Liver (tissue), 9 donors: ENCODE results near the gene PDGFA. TPM values are rescaled to one million over a fixed set of nuclear protein-coding genes. Genes with fewer than 3 reads are reported as not detected.

Experiments
- DNase-seq: peaks from one replicate; pipeline ENCODE4 v3.0.0-alpha.2; 2017; ENCODE audit warnings: low spot score
- H3K27ac ChIP-seq, 2 donors: one replicate each; pipeline ENCODE4 v1.7.0; 2013; ENCODE audit warnings: inconsistent platforms in 2 of 2, low read length in 2 of 2, control low read depth in 1 of 2, low read depth in 1 of 2, mild to moderate bottlenecking in 1 of 2
- H3K27me3 ChIP-seq, 4 donors: one replicate each; pipeline versions ENCODE4 v1.6.1 to v1.7.0; 2013; ENCODE audit warnings: low read length in 3 of 4, inconsistent platforms in 1 of 4, mild to moderate bottlenecking in 1 of 4, moderate library complexity in 1 of 4; ENCODE audit not compliant: control insufficient read depth in 4 of 4, insufficient read depth in 4 of 4
- H3K36me3 ChIP-seq, 4 donors: one replicate each; pipeline versions ENCODE4 v1.6.1 to v1.7.0; 2013; ENCODE audit warnings: low read length in 3 of 4, mild to moderate bottlenecking in 3 of 4, low read depth in 1 of 4, moderate library complexity in 1 of 4; ENCODE audit not compliant: control insufficient read depth in 4 of 4, insufficient read depth in 3 of 4
- H3K4me1 ChIP-seq, 4 donors: one replicate each; pipeline versions ENCODE4 v1.6.1 to v1.7.0; 2013; ENCODE audit warnings: low read length in 3 of 4, mild to moderate bottlenecking in 3 of 4, moderate library complexity in 1 of 4; ENCODE audit not compliant: control insufficient read depth in 4 of 4, insufficient read depth in 4 of 4
- H3K4me3 ChIP-seq, 3 donors: one replicate each; pipeline versions ENCODE4 v1.6.1 to v1.7.0; 2013; ENCODE audit warnings: low read length in 3 of 3, control low read depth in 1 of 3, low read depth in 1 of 3, mild to moderate bottlenecking in 1 of 3
- H3K9ac ChIP-seq, 2 donors: one replicate each; pipeline ENCODE4 v1.7.0; 2013; ENCODE audit warnings: low read length in 2 of 2, mild to moderate bottlenecking in 2 of 2, moderate library complexity in 2 of 2, control low read depth in 1 of 2, low read depth in 1 of 2
- H3K9me3 ChIP-seq, 4 donors: one replicate each; pipeline versions ENCODE4 v1.6.1 to v1.7.0; 2013; ENCODE audit warnings: low read length in 3 of 4; ENCODE audit not compliant: control insufficient read depth in 4 of 4
- FOXA2 ChIP-seq: IDR thresholded peaks from 2 replicates; pipeline ENCODE4 v1.6.1; 2016; ENCODE audit warnings: antibody characterized with exemption
- GABPA ChIP-seq, 2 donors: IDR thresholded peaks in 1 of 2; conservative IDR thresholded peaks in 1 of 2; 2 replicates each; pipeline ENCODE4 v1.6.1; 2016; ENCODE audit warnings: antibody characterized with exemption in 2 of 2, mild to moderate bottlenecking in 1 of 2, moderate library complexity in 1 of 2
- HNF4G ChIP-seq: IDR thresholded peaks from 2 replicates; pipeline ENCODE4 v1.6.1; 2016; ENCODE audit warnings: antibody characterized with exemption
- NR2F2 ChIP-seq: IDR thresholded peaks from 2 replicates; pipeline ENCODE4 v1.6.1; 2016; ENCODE audit warnings: antibody characterized with exemption
- RAD21 ChIP-seq, 2 donors: IDR thresholded peaks; 2 replicates each; pipeline ENCODE4 v1.6.1; 2016; ENCODE audit warnings: antibody characterized with exemption in 2 of 2, mild to moderate bottlenecking in 2 of 2
- TAF1 ChIP-seq: conservative IDR thresholded peaks from 2 replicates; pipeline ENCODE4 v1.6.1; 2016; ENCODE audit warnings: antibody characterized with exemption, mild to moderate bottlenecking
- WGBS: extraction: QIAGEN DNeasy Blood & Tissue Kit; methylation state at CpG from one replicate; pipeline ENCODE4 v1.1.7; 2013; 5-methylcytosine and 5-hydroxymethylcytosine counted together
- polyA plus RNA-seq, 2 donors: library from polyadenylated mRNA; stranded (reverse) in 1 of 2; unstranded in 1 of 2; fragments of 200-250 nt in 1 of 2; fragments of >200 nt in 1 of 2; fragmentation: Nextera tagmentation in 1 of 2; extraction: Ambion mirVana in 1 of 2; gene quantifications; one replicate each; pipeline versions ENCODE4 v1.2.1 to v1.2.3, GENCODE V29; 2013 to 2015
- total RNA-seq, 2 donors: library from RNA; depleted of rRNA; stranded (reverse); fragments of >200 nt; gene quantifications; one replicate each; pipeline ENCODE4 v1.2.3, GENCODE V29; 2014
- TF ChIP-seq, protein P1 (sequence below): fragments of 150-350 bp; IDR thresholded peaks from 2 replicates; pipeline ENCODE4 v1.5.1; 2017; ENCODE audit warnings: improper control_type of control experiment, low read depth, low read length; ENCODE audit not compliant: missing input control
- TF ChIP-seq, protein P2 (sequence below): IDR thresholded peaks from 2 replicates; pipeline ENCODE4 v1.6.1; 2016; ENCODE audit warnings: antibody characterized with exemption
- TF ChIP-seq, protein P3 (sequence below): IDR thresholded peaks from 2 replicates; pipeline ENCODE4 v1.6.1; 2016; ENCODE audit warnings: antibody characterized with exemption, mild to moderate bottlenecking
- TF ChIP-seq, protein P4 (sequence below): IDR thresholded peaks from 2 replicates; pipeline ENCODE4 v1.6.1; 2016; ENCODE audit warnings: antibody characterized with exemption
- donor health status: healthy.
- donor health status: healthy.
- donor health status: healthy.
- donor health status: healthy.
- donor health status: healthy.

Gene PDGFA
- total RNA-seq (1 to 10 TPM; 2.0 to 5.1 TPM), polyA plus RNA-seq (1 to 10 TPM; 1.4 to 2.1 TPM)

DNA sequence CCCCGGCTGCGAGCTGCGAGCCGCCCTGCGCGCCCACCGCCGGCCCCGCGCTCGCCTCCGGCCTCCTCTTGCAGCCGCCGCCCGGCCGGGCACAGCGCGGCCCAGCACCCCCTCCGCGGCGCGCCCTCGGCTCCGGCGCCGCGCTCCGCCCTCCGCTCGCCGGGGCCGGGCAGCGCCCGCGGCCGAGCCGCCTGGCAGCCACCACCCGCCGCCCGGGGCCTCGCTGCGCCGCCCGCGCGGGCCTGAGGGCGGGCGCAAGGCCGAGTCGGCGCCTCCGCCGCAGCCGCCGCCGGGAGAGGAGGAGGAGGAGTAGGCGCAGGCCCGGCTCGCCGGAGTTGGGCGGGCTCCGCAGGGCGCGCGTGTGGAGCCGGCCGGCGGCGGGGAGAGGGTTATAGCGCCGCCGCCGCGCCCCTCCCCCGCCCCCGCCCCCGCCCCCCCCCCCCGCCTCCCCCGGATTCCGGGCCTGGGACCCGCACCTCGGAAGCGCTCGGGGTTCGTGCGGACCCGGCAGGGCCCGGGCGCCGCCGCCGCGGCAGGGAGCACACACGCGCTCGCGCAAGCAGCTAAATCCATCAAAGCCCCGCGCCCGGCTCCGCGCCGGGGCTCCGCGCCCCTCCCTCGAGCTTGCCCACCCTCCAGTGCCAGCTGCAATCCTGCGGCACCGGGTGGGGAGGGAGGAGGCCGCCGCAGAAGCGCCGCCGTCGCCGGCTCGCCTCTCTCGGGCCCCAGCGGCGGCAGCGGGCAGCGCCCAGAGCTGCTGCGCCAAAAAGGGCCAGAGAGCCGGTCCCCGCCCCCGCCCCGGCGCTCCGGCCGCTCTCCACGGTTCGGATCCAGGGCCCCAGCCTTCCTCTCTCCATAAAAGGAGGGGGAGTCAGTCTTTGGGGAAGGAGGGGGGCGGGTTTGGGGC is at the start of gene PDGFA:
TSS of gene PDGFA (minus strand) at position 363 of the 907 bp plus-strand sequence. CDS start 845 bp downstream, outside the sequence.
- WGBS = under 1% methylated on average over 129 of the region's 132 CpGs
- H3K9me3 ChIP-seq = no peaks in the 10 kb centered on the region
- no peak within 1 kb of the TSS for H3K9ac ChIP-seq
- H3K4me3 ChIP-seq = peak within 1 kb of the TSS in 2 of 3 donors; percentile 52 to 68
- no peak for DNase-seq
- peak within 1 kb of the TSS; percentile 81 to 82 for H3K27ac ChIP-seq
- TF ChIP-seq RAD21 (IDR thresholded peaks at IDR 0.05) = peak in 1 of 2 donors; percentile 5
- no peak for TF ChIP-seq NR2F2
- TF ChIP-seq, protein P1, sequence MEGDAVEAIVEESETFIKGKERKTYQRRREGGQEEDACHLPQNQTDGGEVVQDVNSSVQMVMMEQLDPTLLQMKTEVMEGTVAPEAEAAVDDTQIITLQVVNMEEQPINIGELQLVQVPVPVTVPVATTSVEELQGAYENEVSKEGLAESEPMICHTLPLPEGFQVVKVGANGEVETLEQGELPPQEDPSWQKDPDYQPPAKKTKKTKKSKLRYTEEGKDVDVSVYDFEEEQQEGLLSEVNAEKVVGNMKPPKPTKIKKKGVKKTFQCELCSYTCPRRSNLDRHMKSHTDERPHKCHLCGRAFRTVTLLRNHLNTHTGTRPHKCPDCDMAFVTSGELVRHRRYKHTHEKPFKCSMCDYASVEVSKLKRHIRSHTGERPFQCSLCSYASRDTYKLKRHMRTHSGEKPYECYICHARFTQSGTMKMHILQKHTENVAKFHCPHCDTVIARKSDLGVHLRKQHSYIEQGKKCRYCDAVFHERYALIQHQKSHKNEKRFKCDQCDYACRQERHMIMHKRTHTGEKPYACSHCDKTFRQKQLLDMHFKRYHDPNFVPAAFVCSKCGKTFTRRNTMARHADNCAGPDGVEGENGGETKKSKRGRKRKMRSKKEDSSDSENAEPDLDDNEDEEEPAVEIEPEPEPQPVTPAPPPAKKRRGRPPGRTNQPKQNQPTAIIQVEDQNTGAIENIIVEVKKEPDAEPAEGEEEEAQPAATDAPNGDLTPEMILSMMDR = peak; percentile 32
- no peaks in the 10 kb centered on the region for H3K36me3 ChIP-seq
- peaks cover 0 to 3% (median under 1%) of the 10 kb centered on the region in 4 donors for H3K27me3 ChIP-seq
- H3K4me1 ChIP-seq = peaks cover 9 to 37% (median 20%) of the 10 kb centered on the region in 4 donors

DNA sequence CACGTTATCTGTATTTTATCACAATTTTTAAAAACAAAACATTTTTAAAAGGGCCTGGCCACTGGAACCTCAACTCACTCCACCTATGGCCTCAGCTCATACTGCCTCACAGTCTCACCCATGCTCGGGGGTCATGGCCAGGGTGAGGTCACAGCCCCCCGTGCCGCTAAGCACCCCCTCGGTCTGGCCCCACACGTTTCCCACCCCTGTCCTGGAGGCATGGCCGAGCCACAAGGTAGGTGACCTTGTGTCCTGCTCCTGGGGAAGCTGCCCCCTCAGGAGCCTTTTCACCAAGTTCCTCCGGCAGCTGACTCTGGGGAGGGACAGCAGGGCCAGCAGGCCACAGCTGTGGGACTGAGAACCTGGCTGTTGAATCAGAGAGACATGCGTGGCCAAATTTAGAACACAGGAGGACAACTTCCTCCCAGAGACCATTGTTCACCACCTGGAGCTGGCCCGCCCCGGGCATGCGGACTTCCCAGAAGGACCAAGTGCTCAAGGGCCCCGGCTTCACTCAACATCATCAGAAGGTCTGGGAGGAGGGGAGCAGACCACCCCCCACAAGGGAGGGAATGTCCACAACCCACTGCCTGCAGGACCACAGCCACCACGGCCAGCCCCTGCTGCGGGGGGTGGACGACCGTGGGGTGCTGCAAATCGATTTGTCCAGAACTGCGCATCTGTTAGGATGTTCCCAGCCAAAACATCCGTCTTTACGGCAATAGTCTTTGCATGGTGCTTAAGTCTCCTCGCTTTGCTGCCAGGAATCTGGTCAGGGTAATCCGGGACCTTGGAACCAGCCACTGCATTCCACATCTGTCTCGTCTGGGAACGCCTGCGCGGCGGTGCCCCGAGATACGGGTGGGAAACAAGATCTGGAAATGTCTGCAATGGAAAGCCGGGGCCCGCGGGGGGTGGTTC is 48.6 kb upstream of the PDGFA start:
- Histone ChIP-seq H3K4me1 (no peaks in the 10 kb centered on the region), H3K9ac (no peak overlapping the region), H3K36me3 (no peaks in the 10 kb centered on the region), H3K27ac (no peak overlapping the region), H3K9me3 (no peaks in the 10 kb centered on the region), H3K4me3 (no peak overlapping the region), H3K27me3 (no peaks in the 10 kb centered on the region)
- 91% methylated on average over 33 of the region's 33 CpGs for WGBS
- no peak for DNase-seq
- TF ChIP-seq RAD21 (IDR thresholded peaks at IDR 0.05) (peak in 1 of 2 donors; percentile 23), GABPA (IDR thresholded peaks at IDR 0.05 in 1 of 2, conservative IDR thresholded peaks at IDR 0.05 in 1 of 2) (no peak), HNF4G (no peak), TAF1 (no peak), FOXA2 (no peak), NR2F2 (peak; percentile 31)
- TF ChIP-seq, protein P2, sequence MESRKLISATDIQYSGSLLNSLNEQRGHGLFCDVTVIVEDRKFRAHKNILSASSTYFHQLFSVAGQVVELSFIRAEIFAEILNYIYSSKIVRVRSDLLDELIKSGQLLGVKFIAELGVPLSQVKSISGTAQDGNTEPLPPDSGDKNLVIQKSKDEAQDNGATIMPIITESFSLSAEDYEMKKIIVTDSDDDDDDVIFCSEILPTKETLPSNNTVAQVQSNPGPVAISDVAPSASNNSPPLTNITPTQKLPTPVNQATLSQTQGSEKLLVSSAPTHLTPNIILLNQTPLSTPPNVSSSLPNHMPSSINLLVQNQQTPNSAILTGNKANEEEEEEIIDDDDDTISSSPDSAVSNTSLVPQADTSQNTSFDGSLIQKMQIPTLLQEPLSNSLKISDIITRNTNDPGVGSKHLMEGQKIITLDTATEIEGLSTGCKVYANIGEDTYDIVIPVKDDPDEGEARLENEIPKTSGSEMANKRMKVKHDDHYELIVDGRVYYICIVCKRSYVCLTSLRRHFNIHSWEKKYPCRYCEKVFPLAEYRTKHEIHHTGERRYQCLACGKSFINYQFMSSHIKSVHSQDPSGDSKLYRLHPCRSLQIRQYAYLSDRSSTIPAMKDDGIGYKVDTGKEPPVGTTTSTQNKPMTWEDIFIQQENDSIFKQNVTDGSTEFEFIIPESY = no peak
- TF ChIP-seq, protein P3, sequence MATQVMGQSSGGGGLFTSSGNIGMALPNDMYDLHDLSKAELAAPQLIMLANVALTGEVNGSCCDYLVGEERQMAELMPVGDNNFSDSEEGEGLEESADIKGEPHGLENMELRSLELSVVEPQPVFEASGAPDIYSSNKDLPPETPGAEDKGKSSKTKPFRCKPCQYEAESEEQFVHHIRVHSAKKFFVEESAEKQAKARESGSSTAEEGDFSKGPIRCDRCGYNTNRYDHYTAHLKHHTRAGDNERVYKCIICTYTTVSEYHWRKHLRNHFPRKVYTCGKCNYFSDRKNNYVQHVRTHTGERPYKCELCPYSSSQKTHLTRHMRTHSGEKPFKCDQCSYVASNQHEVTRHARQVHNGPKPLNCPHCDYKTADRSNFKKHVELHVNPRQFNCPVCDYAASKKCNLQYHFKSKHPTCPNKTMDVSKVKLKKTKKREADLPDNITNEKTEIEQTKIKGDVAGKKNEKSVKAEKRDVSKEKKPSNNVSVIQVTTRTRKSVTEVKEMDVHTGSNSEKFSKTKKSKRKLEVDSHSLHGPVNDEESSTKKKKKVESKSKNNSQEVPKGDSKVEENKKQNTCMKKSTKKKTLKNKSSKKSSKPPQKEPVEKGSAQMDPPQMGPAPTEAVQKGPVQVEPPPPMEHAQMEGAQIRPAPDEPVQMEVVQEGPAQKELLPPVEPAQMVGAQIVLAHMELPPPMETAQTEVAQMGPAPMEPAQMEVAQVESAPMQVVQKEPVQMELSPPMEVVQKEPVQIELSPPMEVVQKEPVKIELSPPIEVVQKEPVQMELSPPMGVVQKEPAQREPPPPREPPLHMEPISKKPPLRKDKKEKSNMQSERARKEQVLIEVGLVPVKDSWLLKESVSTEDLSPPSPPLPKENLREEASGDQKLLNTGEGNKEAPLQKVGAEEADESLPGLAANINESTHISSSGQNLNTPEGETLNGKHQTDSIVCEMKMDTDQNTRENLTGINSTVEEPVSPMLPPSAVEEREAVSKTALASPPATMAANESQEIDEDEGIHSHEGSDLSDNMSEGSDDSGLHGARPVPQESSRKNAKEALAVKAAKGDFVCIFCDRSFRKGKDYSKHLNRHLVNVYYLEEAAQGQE = no peak
- TF ChIP-seq, protein P4, sequence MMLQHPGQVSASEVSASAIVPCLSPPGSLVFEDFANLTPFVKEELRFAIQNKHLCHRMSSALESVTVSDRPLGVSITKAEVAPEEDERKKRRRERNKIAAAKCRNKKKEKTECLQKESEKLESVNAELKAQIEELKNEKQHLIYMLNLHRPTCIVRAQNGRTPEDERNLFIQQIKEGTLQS = no peak
